GM12878 (cell line): Measurements from ENCODE around the gene DTX3. TPM values are rescaled to one million over a fixed set of nuclear protein-coding genes. Genes with fewer than 3 reads are reported as not detected.

Source experiments
- ATAC-seq: fragments of 200-7000 bp; cut with Tn5 transposase; 3 replicates; pipeline ENCODE4 v1.9.1; 2020; ENCODE audit warnings: mild to moderate bottlenecking, moderate library complexity
- BruUV-seq: library from RNA; stranded (reverse); fragments of 400-500 nt; replicated peaks from 2 replicates; lab custom pipeline; 2021; lab: Mats Ljungman, UMichigan
- CTCF ChIA-PET: fragments of 300-600 bp; sonication (Branson Sonifier 250); formaldehyde crosslinking; extraction: SDS; loops from one replicate; lab custom pipeline; 2021; ENCODE audit warnings: inconsistent platforms; lab: Yijun Ruan, JAX
- POLR2A ChIA-PET: fragments of 350-600 bp; formaldehyde crosslinking; extraction: SDS; loops from one replicate; lab custom pipeline; 2021; ENCODE audit warnings: inconsistent platforms; lab: Charles Lee
- RAD21 ChIA-PET: fragments of 300-600 bp; sonication (Branson Sonifier 250); formaldehyde crosslinking; loops from one replicate; lab custom pipeline; 2023; ENCODE audit warnings: antibody characterized with exemption; ENCODE audit not compliant: unreplicated experiment; lab: Charles Lee
- SMC1A ChIA-PET: fragments of 300-600 bp; sonication (Branson Sonifier 250); formaldehyde crosslinking; loops from one replicate; lab custom pipeline; 2023; ENCODE audit not compliant: unreplicated experiment, uncharacterized antibody; lab: Charles Lee
- DNase-seq: peaks from one replicate; pipeline ENCODE4 v3.0.0-alpha.2; 2011; ENCODE audit warnings: low read depth, low spot score
- FAIRE-seq: peaks from 3 replicates; lab custom pipeline; 2011; peaks lifted over from hg19 to GRCh38; lab: Jason Lieb, UNC
- H2AFZ ChIP-seq: 2 replicates; pipeline ENCODE4 v1.6.0; 2011; ENCODE audit warnings: low read depth, low read length, control low read depth; ENCODE audit not compliant: control insufficient read depth
- H3K27ac ChIP-seq: 2 replicates; pipeline ENCODE4 v1.5.1; 2011; ENCODE audit warnings: control low read depth; ENCODE audit not compliant: control insufficient read depth, insufficient read depth
- H3K27me3 ChIP-seq, 2 experiments: replicated peaks in 1 of 2; 2 replicates each; pipeline versions ENCODE4 v1.6.0 to v1.6.1; 2011; ENCODE audit warnings: low read length in 1 of 2; ENCODE audit not compliant: control insufficient read depth in 2 of 2, insufficient read depth in 2 of 2
- H3K36me3 ChIP-seq, 2 experiments: 2 replicates each; pipeline ENCODE4 v1.5.1; 2011; ENCODE audit warnings: low read length in 1 of 2; ENCODE audit not compliant: control insufficient read depth in 2 of 2, insufficient read depth in 2 of 2
- H3K4me1 ChIP-seq: 2 replicates; pipeline ENCODE4 v1.6.1; 2011; ENCODE audit warnings: mild to moderate bottlenecking, low read length, moderate library complexity, mixed read lengths; ENCODE audit not compliant: control insufficient read depth, insufficient read depth
- H3K4me2 ChIP-seq: 2 replicates; pipeline ENCODE4 v1.6.0; 2011; ENCODE audit warnings: control low read depth; ENCODE audit not compliant: control insufficient read depth, insufficient read depth
- H3K4me3 ChIP-seq: fragments of 200-600 bp; sonication (generic); 2 replicates; pipeline ENCODE4 v1.5.1; 2016
- H3K79me2 ChIP-seq: 2 replicates; pipeline ENCODE4 v1.6.0; 2011; ENCODE audit warnings: low read length; ENCODE audit not compliant: control insufficient read depth, insufficient read depth
- H3K9ac ChIP-seq: 2 replicates; pipeline ENCODE4 v1.8.0; 2011; ENCODE audit warnings: low read length, control low read depth, mixed read lengths; ENCODE audit not compliant: control insufficient read depth, insufficient read depth
- H3K9me3 ChIP-seq: replicated peaks from 3 replicates; pipeline ENCODE4 v1.5.1; 2011; ENCODE audit warnings: mild to moderate bottlenecking, low read length; ENCODE audit not compliant: control insufficient read depth, insufficient read depth
- H4K20me1 ChIP-seq: 2 replicates; pipeline ENCODE4 v1.6.0; 2011; ENCODE audit not compliant: control insufficient read depth, insufficient read depth
- ATF3 ChIP-seq: IDR thresholded peaks from 2 replicates; pipeline ENCODE4 v1.6.1; 2011; ENCODE audit warnings: low read depth, mild to moderate bottlenecking, low read length, moderate library complexity, borderline replicate concordance; ENCODE audit errors: extremely low read depth
- BACH1 ChIP-seq: fragments of 450-650 bp; IDR thresholded peaks from 2 replicates; pipeline ENCODE4 v1.6.1; 2017; ENCODE audit warnings: mild to moderate bottlenecking, borderline replicate concordance
- CTCF ChIP-seq, 3 experiments: IDR thresholded peaks in 2 of 3; conservative IDR thresholded peaks in 1 of 3; 2 replicates each; pipeline ENCODE4 v1.5.1; 2011; ENCODE audit warnings: low read depth in 3 of 3, low read length in 3 of 3, mild to moderate bottlenecking in 3 of 3, control low read depth in 2 of 3, moderate library complexity in 2 of 3, inconsistent platforms in 1 of 3, mixed read lengths in 1 of 3; ENCODE audit not compliant: control insufficient read depth in 2 of 3, insufficient read depth in 1 of 3; ENCODE audit errors: extremely low read depth in 1 of 3
- HDAC6 ChIP-seq: fragments of 200-600 bp; sonication (generic); IDR thresholded peaks from one replicate; pipeline ENCODE4 v1.8.0; 2017; ENCODE audit warnings: antibody characterized with exemption; ENCODE audit not compliant: unreplicated experiment
- SKIL ChIP-seq: fragments of 450-650 bp; IDR thresholded peaks from 2 replicates; pipeline ENCODE4 v1.6.1; 2017; ENCODE audit warnings: mild to moderate bottlenecking, low read depth, inconsistent platforms; ENCODE audit not compliant: poor library complexity, severe bottlenecking
- WGBS: methylation state at CpG from one replicate; pipeline ENCODE4 v1.1.6; 2016; ENCODE audit warnings: low lambda C conversion rate; ENCODE audit not compliant: insufficient replicate concordance, insufficient coverage; ENCODE audit errors: missing lambda C conversion rate; 5-methylcytosine and 5-hydroxymethylcytosine counted together
- in situ Hi-C: fragments of 300-500 bp; cut with MboI; formaldehyde crosslinking; loops from 9 replicates; pipeline ENCODE4 v1.14.3; 2018; ENCODE audit warnings: mixed read lengths
- intact Hi-C: fragments of 100-400 bp; cut with micrococcal nuclease; formaldehyde crosslinking; loops from one replicate; pipeline ENCODE4 v1.14.2; 2022; ENCODE audit not compliant: unreplicated experiment
- polyA plus RNA-seq, 11 experiments: library from polyadenylated mRNA; depleted of rRNA in 4 of 11; unstranded in 6 of 11; stranded (reverse) in 5 of 11; fragments of >200 nt; fragmentation: Nextera tagmentation in 4 of 11; fragmentation: Illumina TruSeq in 1 of 11; extraction: Ambion mirVana in 4 of 11; extraction: Trizol in 1 of 11; gene quantifications; 1 replicate in 1 of 11; 2 replicates in 10 of 11; pipeline versions ENCODE4 v1.2.1 to v1.2.3, GENCODE V29; 2011 to 2016; ENCODE audit warnings: inconsistent platforms in 2 of 11, missing spikeins in 2 of 11, low read depth in 1 of 11
- total RNA-seq, 4 experiments: library from RNA; depleted of rRNA in 3 of 4; stranded (reverse); fragments of >200 nt in 3 of 4; fragmentation: Illumina TruSeq in 1 of 4; extraction: Trizol in 1 of 4; gene quantifications; 2 replicates each; pipeline versions ENCODE4 v1.2.1 to v1.2.3, GENCODE V29; 2013 to 2021

The DTX3 gene
- total and polyA plus RNA-seq, 10 of the 15 experiments (the other 5 are each of a cell fraction or from before 2014, with no cell fraction given), result 1.1 to 13.6 (median 5.6) TPM

GRCh38 chr12:57632073-57632957 is 27.7 kb downstream of the DTX3 start:
- H3K9me3 ChIP-seq, result no peaks in the 10 kb centered on the region
- H3K4me3 ChIP-seq, result peak overlapping the region; percentile 49; the same call in 1 of the 2 replicates
- H3K4me1 ChIP-seq, result no peaks in the 10 kb centered on the region
- DNase-seq, result no peak
- SMC1A ChIA-PET, result interaction anchor here (0.5 to 1.0 kb wide), 2 partner anchors 39 to 50 kb away, joined by 6 read pairs; no protein-coding TSS in a partner anchor
- no peaks in the 10 kb centered on the region for H4K20me1 ChIP-seq
- ATAC-seq, result peak; percentile 40
- H3K27me3 ChIP-seq, result peaks cover 17 to 18% of the 10 kb centered on the region in 2 experiments
- H3K36me3 ChIP-seq, result no peaks in the 10 kb centered on the region
- intact Hi-C loops, result no loop called here
- CTCF ChIA-PET, result interaction anchor here (0.6 to 2.5 kb wide), 6 partner anchors 10 to 174 kb away, joined by 3 to 32 read pairs (median 7); no protein-coding TSS in a partner anchor
- H3K27ac ChIP-seq, result no peak overlapping the region
- H3K9ac ChIP-seq, result no peak overlapping the region
- H3K79me2 ChIP-seq, result no peaks in the 10 kb centered on the region
- TF ChIP-seq HDAC6 (peak; percentile 58), BACH1 (no peak), ATF3 (no peak), SKIL (no peak), CTCF (IDR thresholded peaks at IDR 0.05 in 2 of 3, conservative IDR thresholded peaks at IDR 0.05 in 1 of 3; ENCODE audit: control insufficient read depth in 2 of 3, extremely low read depth in 1 of 3, insufficient read depth in 1 of 3, low read depth in 3 of 3, low read length in 3 of 3) (peak in 1 of 3 experiments; percentile 8; a peak in 1 of 6 replicates)
- in situ Hi-C loops, result no loop called here
- WGBS, result 8% methylated on average over 52 of the region's 67 CpGs
- H3K4me2 ChIP-seq, result peak overlapping the region; percentile 87
- POLR2A ChIA-PET, result no interaction called here
- peak overlapping the region; percentile 44; the same call in 1 of the 2 replicates for H2AFZ ChIP-seq
- no peak for FAIRE-seq
- no TSS peak for BruUV-seq
- RAD21 ChIA-PET, result interaction anchor here (0.6 to 1.0 kb wide), 3 partner anchors 27 to 51 kb away, joined by 3 to 4 read pairs (median 3); no protein-coding TSS in a partner anchor
